MM.1S (cell line): Measurements from ENCODE around the gene ZNF385D.
"Not testable (repeated sequence)": the region's sequence is repeated elsewhere in the genome, so short reads cannot be mapped to it uniquely, and the experiment has no call there.

Source experiments
- DNase-seq: peaks from one replicate; pipeline ENCODE4 v3.0.0-alpha.2; 2015
- H2AFZ ChIP-seq: fragments of 300-600 bp; sonication (generic); 2 replicates; pipeline ENCODE4 v1.6.0; 2016; ENCODE audit warnings: antibody characterized with exemption, low read length
- H3F3A ChIP-seq: fragments of 300-600 bp; sonication (generic); 2 replicates; pipeline ENCODE4 v1.6.1; 2016; ENCODE audit warnings: mild to moderate bottlenecking, antibody characterized with exemption, low read length, moderate library complexity, mixed read lengths; ENCODE audit not compliant: insufficient read depth
- H3K27ac ChIP-seq: fragments of 300-600 bp; sonication (generic); 2 replicates; pipeline ENCODE4 v1.5.1; 2016; ENCODE audit warnings: mild to moderate bottlenecking, low read length
- H3K27me3 ChIP-seq: fragments of 300-600 bp; sonication (generic); replicated peaks from 2 replicates; pipeline ENCODE4 v1.6.0; 2016; ENCODE audit warnings: low read length; ENCODE audit not compliant: insufficient read depth
- H3K36me3 ChIP-seq: fragments of 300-600 bp; sonication (generic); replicated peaks from 2 replicates; pipeline ENCODE4 v1.6.1; 2016; ENCODE audit warnings: mild to moderate bottlenecking, low read length, mixed read lengths; ENCODE audit not compliant: insufficient read depth
- H3K4me1 ChIP-seq: fragments of 300-600 bp; sonication (generic); 2 replicates; pipeline ENCODE4 v1.6.1; 2016; ENCODE audit warnings: low read length, mixed read lengths
- H3K4me2 ChIP-seq: fragments of 300-600 bp; sonication (generic); 2 replicates; pipeline ENCODE4 v1.6.0; 2016; ENCODE audit warnings: low read depth, low read length
- H3K4me3 ChIP-seq: fragments of 300-600 bp; sonication (generic); 2 replicates; pipeline ENCODE4 v1.5.1; 2016; ENCODE audit warnings: low read length, mixed read lengths
- H3K79me2 ChIP-seq: fragments of 300-600 bp; sonication (generic); 2 replicates; pipeline ENCODE4 v1.6.1; 2016; ENCODE audit warnings: mixed run types, low read length, mixed read lengths
- H3K9ac ChIP-seq: fragments of 300-600 bp; sonication (generic); 2 replicates; pipeline ENCODE4 v1.6.1; 2016; ENCODE audit warnings: low read length, mixed read lengths
- H3K9me2 ChIP-seq: fragments of 300-600 bp; sonication (generic); replicated peaks from 2 replicates; pipeline ENCODE4 v1.6.1; 2016; ENCODE audit warnings: mild to moderate bottlenecking, low read length, mixed read lengths; ENCODE audit not compliant: insufficient read depth
- H3K9me3 ChIP-seq: fragments of 300-600 bp; sonication (generic); replicated peaks from 2 replicates; pipeline ENCODE4 v1.6.1; 2016; ENCODE audit warnings: mild to moderate bottlenecking, low read length, mixed read lengths; ENCODE audit not compliant: insufficient read depth
- H4K20me1 ChIP-seq: fragments of 300-600 bp; sonication (generic); 2 replicates; pipeline ENCODE4 v1.6.1; 2016; ENCODE audit warnings: mild to moderate bottlenecking, low read length, moderate library complexity, mixed read lengths; ENCODE audit not compliant: insufficient read depth
- CTCF ChIP-seq: fragments of 300-600 bp; sonication (generic); IDR thresholded peaks from 2 replicates; pipeline ENCODE4 v1.5.1; 2016; ENCODE audit warnings: antibody characterized with exemption, low read length, mixed read lengths
- EZH2 ChIP-seq: fragments of 300-600 bp; sonication (generic); optimal IDR thresholded peaks from 2 replicates; pipeline ENCODE3; 2017; ENCODE audit warnings: low read depth, mild to moderate bottlenecking, antibody characterized with exemption, low read length, mixed read lengths
- EZH2phosphoT487 ChIP-seq: fragments of 300-600 bp; sonication (generic); IDR thresholded peaks from 2 replicates; pipeline ENCODE4 v1.6.1; 2018; ENCODE audit warnings: antibody characterized with exemption, low read length

ZNF385D gene

GRCh38 chr3:21500834-21501233 is 250.2 kb downstream of the ZNF385D start:
- no peaks in the 10 kb centered on the region for H3K27me3 ChIP-seq
- H3K9me3 ChIP-seq, result no peaks in the 10 kb centered on the region

GRCh38 chr3:21490671-21491070 is 260.3 kb downstream of the ZNF385D start:
- not testable (repeated sequence) for H3K79me2 ChIP-seq, DNase-seq, H3K36me3 ChIP-seq, H3K9me3 ChIP-seq, H2AFZ ChIP-seq, H3K4me3 ChIP-seq, H3F3A ChIP-seq, H4K20me1 ChIP-seq, H3K4me2 ChIP-seq, H3K27ac ChIP-seq, H3K9me2 ChIP-seq, H3K9ac ChIP-seq, H3K4me1 ChIP-seq, H3K27me3 ChIP-seq

More at GRCh38 chr3:21500834-21501233, 250.2 kb downstream of the ZNF385D start:
- Histone ChIP-seq H3K36me3 (no peaks in the 10 kb centered on the region), H3K9ac (no peak overlapping the region), H3K79me2 (no peaks in the 10 kb centered on the region), H4K20me1 (no peaks in the 10 kb centered on the region), H3K4me1 (no peaks in the 10 kb centered on the region), H3F3A (no peaks in the 10 kb centered on the region), H3K27ac (no peak overlapping the region), H2AFZ (no peak overlapping the region), H3K9me2 (no peaks in the 10 kb centered on the region), H3K4me3 (no peak overlapping the region), H3K4me2 (no peak overlapping the region)
- TF ChIP-seq CTCF (no peak), EZH2phosphoT487 (no peak), EZH2 (no peak)
- DNase-seq, result no peak

GRCh38 chr3:21487520-21487919 is 263.5 kb downstream of the ZNF385D start:
- H3K9me2 ChIP-seq, result no peaks in the 10 kb centered on the region
- no peaks in the 10 kb centered on the region for H3K27me3 ChIP-seq
- no peaks in the 10 kb centered on the region for H4K20me1 ChIP-seq
- DNase-seq, result no peak
- no peak overlapping the region for H3K9ac ChIP-seq
- TF ChIP-seq EZH2phosphoT487, result no peak
- no peak for TF ChIP-seq EZH2
- TF ChIP-seq CTCF, result no peak
- no peaks in the 10 kb centered on the region for H3K36me3 ChIP-seq
- H3K4me2 ChIP-seq, result no peak overlapping the region
- no peak overlapping the region for H3K4me3 ChIP-seq
- no peaks in the 10 kb centered on the region for H3K4me1 ChIP-seq
- H3K9me3 ChIP-seq, result no peaks in the 10 kb centered on the region
- H3K27ac ChIP-seq, result no peak overlapping the region
- H2AFZ ChIP-seq, result no peak overlapping the region
- no peaks in the 10 kb centered on the region for H3K79me2 ChIP-seq
- H3F3A ChIP-seq, result no peaks in the 10 kb centered on the region

- not testable (repeated sequence) for DNase-seq, H2AFZ ChIP-seq, H3K9me2 ChIP-seq, H3K27me3 ChIP-seq, H3K4me3 ChIP-seq, H3K79me2 ChIP-seq, H3K4me2 ChIP-seq, H3K4me1 ChIP-seq, H3K9me3 ChIP-seq, H4K20me1 ChIP-seq, H3K36me3 ChIP-seq, H3K27ac ChIP-seq, H3K9ac ChIP-seq, H3F3A ChIP-seq
Measured at GRCh38 chr3:21486024-21486935, 264.7 kb downstream of the ZNF385D start.
